PC-9 (cell line): ENCODE results near the gene MFNG.

Experiments
- EZH2 ChIP-seq: fragments of 200-600 bp; sonication (generic); IDR thresholded peaks from 2 replicates; pipeline ENCODE4 v1.8.0; 2017; ENCODE audit warnings: antibody characterized with exemption, low read depth
- TF ChIP-seq, protein P1 (sequence below): fragments of 200-600 bp; sonication (generic); conservative IDR thresholded peaks from 2 replicates; pipeline ENCODE4 v1.6.1; 2017; ENCODE audit warnings: mixed run types, antibody characterized with exemption, mild to moderate bottlenecking, moderate library complexity

GRCh38 chr22:37526376-37526775 is 40.2 kb upstream of the MFNG start:
- TF ChIP-seq, protein P1, sequence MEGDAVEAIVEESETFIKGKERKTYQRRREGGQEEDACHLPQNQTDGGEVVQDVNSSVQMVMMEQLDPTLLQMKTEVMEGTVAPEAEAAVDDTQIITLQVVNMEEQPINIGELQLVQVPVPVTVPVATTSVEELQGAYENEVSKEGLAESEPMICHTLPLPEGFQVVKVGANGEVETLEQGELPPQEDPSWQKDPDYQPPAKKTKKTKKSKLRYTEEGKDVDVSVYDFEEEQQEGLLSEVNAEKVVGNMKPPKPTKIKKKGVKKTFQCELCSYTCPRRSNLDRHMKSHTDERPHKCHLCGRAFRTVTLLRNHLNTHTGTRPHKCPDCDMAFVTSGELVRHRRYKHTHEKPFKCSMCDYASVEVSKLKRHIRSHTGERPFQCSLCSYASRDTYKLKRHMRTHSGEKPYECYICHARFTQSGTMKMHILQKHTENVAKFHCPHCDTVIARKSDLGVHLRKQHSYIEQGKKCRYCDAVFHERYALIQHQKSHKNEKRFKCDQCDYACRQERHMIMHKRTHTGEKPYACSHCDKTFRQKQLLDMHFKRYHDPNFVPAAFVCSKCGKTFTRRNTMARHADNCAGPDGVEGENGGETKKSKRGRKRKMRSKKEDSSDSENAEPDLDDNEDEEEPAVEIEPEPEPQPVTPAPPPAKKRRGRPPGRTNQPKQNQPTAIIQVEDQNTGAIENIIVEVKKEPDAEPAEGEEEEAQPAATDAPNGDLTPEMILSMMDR, result no peak
- TF ChIP-seq EZH2, result no peak
